ENCODE data around the gene PARD6B.
"Not testable (repeated sequence)": the region's sequence is repeated elsewhere in the genome, so short reads cannot be mapped to it uniquely, and the experiment has no call there.

Gene PARD6B

DNA sequence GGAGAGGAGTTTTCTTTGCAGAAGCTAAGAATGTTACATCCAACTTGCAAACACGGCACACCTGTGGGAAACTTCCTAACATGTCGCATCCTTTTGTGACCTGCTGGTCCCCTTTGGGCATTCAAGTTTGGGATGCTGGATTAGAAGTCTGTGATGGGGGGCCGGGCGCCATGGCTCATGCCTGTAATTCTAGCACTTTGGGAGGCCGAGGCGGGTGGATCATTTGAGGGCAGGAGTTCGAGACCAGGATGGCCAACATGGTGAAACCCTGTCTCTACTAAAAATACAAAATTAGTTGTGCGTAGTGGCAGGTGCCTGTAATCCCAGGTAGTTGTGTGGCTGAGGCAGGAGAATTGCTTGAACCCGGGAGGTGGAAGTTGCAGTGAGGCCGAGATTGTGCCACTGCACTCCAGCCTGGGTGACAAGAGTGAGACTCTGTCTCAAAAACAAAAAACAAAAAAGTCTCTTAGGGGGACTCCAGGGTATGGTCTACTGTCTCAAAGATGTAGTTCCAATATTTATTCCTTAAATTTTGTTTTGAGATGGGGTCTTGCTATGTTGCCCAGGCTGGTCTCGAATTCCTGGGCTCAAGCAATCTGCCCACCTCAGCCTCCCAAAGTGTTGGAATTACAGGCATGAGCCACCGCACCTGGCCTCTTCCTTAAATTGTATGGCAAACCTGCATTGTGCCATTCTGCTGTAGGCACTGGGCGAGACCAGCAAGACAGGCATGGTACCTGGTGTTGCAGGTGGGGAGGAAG lies 69.8 kb downstream of the PARD6B start:
- DNase-seq: not testable (repeated sequence)

DNA sequence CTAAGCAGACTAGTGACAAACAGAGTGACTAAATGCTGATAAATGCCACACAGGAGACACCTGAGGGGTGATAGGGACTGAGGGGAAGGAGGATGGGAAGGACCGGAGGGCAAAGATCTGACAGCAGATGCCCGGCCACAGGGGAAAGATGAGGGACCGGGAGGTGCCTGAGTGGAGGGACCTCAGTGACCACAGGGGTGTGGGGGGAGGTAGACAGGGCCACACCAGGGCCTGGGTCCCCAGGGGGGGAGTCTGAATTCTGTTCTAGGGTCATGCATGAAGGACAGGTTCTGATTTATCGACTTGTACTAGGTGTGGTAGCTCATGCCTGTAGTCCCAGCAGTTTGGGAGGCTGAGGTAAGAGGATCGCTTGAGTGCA lies 70.4 kb downstream of the PARD6B start:
- DNase-seq: no peak

DNA sequence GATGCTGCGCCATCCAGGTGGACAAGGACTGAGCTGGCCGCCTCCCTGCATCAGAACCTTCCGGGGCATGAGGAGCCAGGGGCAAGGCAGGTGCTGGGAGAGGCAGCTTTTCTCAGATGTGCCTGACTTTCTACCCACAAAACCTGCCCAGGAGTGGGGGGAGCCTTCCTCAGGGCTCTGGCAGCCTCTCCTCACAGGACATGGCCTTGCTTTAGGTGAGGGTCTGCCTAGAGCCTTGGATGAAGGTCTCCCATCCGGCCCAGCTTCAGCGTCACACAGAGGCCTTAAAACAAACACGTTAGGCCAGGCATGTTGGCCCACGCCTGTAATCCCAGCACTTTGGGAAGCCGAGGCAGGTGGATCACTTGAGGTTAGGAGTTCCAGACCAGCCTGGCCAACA lies 70.9 kb downstream of the PARD6B start:
- no peak for DNase-seq

DNA sequence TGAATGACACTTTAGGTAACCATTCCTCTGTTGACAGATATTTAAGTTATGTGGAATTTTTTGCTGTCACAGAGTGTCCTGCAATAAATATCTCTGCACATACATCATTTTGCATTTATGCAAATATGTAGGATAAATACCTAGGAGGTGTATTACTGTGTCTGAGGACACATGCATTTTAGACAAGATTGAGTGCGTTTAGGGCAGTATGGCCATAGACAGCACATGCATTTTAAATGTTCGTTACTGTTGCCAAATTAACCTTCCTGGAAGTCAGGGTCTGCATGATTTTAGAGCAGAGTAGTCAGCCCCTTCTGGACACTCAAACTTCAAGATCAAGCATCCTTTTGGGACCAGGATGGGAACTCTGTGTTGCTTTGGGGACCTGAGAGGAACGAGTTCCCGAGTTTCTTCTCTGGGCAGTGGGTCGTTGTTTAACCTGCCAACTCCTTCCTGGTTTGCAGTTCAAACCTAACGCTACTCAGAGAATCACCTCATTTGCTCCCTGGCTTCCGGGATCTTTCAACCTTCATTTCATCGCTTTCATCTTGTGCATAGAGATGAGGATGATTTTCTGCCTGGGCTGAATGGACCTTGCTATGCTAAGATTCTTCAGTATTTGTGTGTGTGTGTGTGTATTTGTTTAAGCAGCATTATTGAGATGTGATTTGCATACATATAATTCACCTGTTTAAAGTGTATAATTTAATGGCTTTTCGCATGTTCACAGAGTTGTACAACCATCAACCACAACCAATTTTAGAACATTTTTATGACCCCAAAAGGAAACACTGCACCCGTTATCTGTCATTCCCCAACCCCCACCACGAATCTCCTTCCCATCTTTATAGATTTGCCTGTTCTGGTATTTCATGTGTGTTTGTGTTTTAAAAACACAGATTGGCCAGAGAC lies 73.3 kb downstream of the PARD6B start:
- DNase-seq: no peak

DNA sequence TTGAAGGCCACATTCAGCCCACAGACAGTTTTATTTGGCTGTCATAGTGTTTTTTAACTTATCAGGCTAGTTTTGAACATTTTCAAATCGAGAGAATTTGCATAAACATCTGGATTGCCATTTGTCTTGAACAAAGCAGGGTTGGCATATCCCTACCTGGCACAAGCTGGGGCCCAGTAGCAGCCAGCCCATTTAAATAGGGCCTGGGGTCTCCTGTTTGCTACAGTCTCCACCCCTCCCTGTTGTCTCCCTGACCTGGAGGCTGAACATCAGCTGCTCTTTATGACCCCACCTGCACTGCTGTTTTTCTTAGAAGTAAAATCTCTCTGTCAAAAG lies 73.9 kb downstream of the PARD6B start:
- DNase-seq: no peak

DNA sequence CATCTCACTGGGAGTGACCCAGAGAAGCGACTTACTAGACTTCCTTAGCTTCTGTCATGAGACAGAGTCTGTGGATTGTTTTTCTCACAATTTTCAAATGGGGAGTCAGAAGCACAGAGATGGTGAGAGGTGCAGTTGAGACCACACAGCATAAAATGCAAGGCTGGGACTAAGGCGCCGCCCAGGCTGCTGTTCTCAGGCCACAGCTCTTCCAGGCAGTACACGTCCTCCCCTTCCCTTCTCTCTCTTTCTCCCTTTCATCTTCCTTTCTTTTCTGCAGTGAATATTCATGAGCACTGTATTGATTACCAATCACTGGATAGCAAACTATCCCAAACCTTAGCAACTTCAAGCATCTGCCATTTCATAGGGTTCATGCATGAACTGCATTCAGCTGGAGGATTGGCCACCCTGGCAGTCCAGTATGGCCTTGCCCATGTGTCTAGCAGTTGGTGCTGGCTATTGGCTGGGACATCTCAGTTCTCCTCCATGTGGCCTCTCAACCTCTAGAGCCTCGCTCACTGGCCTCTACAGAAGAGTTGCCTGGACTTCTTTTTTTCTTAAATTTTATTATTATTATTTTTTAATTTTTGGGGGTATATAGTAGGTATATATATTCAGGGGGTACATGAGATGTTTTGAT lies 74.9 kb downstream of the PARD6B start:
- DNase-seq: no peak
